OCI-LY1 (cell line): ENCODE measurements around the gene AXDND1.
"Not testable (repeated sequence)": the region's sequence is repeated elsewhere in the genome, so short reads cannot be mapped to it uniquely, and the experiment has no call there.

Experiments used
- EZH2 ChIP-seq: fragments of 200-600 bp; sonication (generic), shearing (Covaris generic); IDR thresholded peaks from 2 replicates; pipeline ENCODE4 v1.8.0; 2017; ENCODE audit warnings: borderline replicate concordance, mixed run types, mild to moderate bottlenecking, antibody characterized with exemption, low read length, moderate library complexity, mixed read lengths
- TF ChIP-seq, protein P1 (sequence below): fragments of 200-600 bp; sonication (generic), shearing (Covaris generic); IDR thresholded peaks from 2 replicates; pipeline ENCODE4 v1.5.1; 2017; ENCODE audit warnings: mild to moderate bottlenecking, antibody characterized with exemption, low read length, moderate library complexity, mixed read lengths

DNA sequence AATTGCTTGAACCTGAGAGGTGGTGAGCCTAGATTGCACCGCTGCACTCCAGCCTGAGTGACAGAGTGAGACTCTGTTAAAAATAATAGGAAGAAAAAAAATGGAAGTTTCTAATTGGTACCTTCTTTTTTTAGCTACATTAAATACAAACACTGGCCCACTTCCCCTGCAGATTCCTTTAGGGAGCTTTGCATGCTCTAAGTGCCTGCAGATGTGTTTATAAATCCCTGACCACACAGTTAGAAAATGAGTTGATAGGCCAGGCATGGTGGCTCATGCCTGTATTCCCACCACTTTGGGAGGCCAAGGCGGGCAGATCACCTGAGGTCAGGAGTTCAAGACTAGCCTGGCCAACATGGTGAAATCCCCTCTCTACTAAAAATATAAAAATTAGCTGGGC lies 4.1 kb upstream of the AXDND1 start:
- TF ChIP-seq, protein P1, sequence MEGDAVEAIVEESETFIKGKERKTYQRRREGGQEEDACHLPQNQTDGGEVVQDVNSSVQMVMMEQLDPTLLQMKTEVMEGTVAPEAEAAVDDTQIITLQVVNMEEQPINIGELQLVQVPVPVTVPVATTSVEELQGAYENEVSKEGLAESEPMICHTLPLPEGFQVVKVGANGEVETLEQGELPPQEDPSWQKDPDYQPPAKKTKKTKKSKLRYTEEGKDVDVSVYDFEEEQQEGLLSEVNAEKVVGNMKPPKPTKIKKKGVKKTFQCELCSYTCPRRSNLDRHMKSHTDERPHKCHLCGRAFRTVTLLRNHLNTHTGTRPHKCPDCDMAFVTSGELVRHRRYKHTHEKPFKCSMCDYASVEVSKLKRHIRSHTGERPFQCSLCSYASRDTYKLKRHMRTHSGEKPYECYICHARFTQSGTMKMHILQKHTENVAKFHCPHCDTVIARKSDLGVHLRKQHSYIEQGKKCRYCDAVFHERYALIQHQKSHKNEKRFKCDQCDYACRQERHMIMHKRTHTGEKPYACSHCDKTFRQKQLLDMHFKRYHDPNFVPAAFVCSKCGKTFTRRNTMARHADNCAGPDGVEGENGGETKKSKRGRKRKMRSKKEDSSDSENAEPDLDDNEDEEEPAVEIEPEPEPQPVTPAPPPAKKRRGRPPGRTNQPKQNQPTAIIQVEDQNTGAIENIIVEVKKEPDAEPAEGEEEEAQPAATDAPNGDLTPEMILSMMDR, result not testable (repeated sequence)
- not testable (repeated sequence) for TF ChIP-seq EZH2
